H1 (cell line): ENCODE results near the gene DLG4. TPM values are rescaled to one million over a fixed set of nuclear protein-coding genes. Genes with fewer than 3 reads are reported as not detected.

Experiments used
- BRCA1 ChIP-seq: IDR thresholded peaks from 2 replicates; pipeline ENCODE4 v1.6.1; 2012; ENCODE audit warnings: low read depth, low read length, improper control_type of control experiment
- CREB1 ChIP-seq: IDR thresholded peaks from 2 replicates; pipeline ENCODE4 v1.6.1; 2012; ENCODE audit warnings: inconsistent platforms
- CTBP2 ChIP-seq: IDR thresholded peaks from 2 replicates; pipeline ENCODE4 v1.7.0; 2011; ENCODE audit warnings: borderline replicate concordance, mild to moderate bottlenecking, moderate library complexity, mixed read lengths, low read length; ENCODE audit not compliant: insufficient read depth, insufficient read length
- JUND ChIP-seq: IDR thresholded peaks from 2 replicates; pipeline ENCODE4 v1.6.1; 2011; ENCODE audit warnings: mild to moderate bottlenecking, improper control_type of control experiment, low read length
- MAFK ChIP-seq: IDR thresholded peaks from 2 replicates; pipeline ENCODE4 v1.6.1; 2012; ENCODE audit warnings: low read depth, mild to moderate bottlenecking, improper control_type of control experiment, low read length
- POU5F1 ChIP-seq: IDR thresholded peaks from 2 replicates; pipeline ENCODE4 v1.6.1; 2011; ENCODE audit warnings: low read depth, mild to moderate bottlenecking, low read length, moderate library complexity
- RXRA ChIP-seq: IDR thresholded peaks from 2 replicates; pipeline ENCODE4 v1.6.1; 2011; ENCODE audit warnings: low read depth, mild to moderate bottlenecking, low read length, moderate library complexity; ENCODE audit not compliant: insufficient read depth
- SRF ChIP-seq: IDR thresholded peaks from 2 replicates; pipeline ENCODE4 v1.6.1; 2011; ENCODE audit warnings: mild to moderate bottlenecking, low read depth, low read length, moderate library complexity
- polyA plus RNA-seq, 7 experiments: library from polyadenylated mRNA; depleted of rRNA in 3 of 7; stranded (reverse) in 5 of 7; unstranded in 2 of 7; fragments of >200 nt in 5 of 7; fragments of 200-250 nt in 2 of 7; gene quantifications; 1 replicate in 5 of 7; 2 replicates in 1 of 7; 4 replicates in 1 of 7; pipeline versions ENCODE4 v1.2.1 to v1.2.3, GENCODE V29; 2011 to 2013; ENCODE audit warnings: missing spikeins in 2 of 7, mixed read lengths in 2 of 7
- total RNA-seq: library from RNA; stranded (reverse); fragmentation: NEBNext Ultra II Directional; extraction: Animal tissue kit (Norgen Biotek cat#: 25700); gene quantifications from 2 replicates; pipeline ENCODE4 v1.2.1, GENCODE V29; 2021
- TF ChIP-seq, protein P1 (sequence below): IDR thresholded peaks from 2 replicates; pipeline ENCODE4 v1.6.1; 2011; ENCODE audit warnings: low read depth, mild to moderate bottlenecking, low read length; ENCODE audit not compliant: insufficient read depth

DLG4 gene
- total and polyA plus RNA-seq, 2 of the 8 experiments (the other 6 are each of a cell fraction or from before 2014, with no cell fraction given), result 18.9 to 45.9 TPM

- TF ChIP-seq, protein P1, sequence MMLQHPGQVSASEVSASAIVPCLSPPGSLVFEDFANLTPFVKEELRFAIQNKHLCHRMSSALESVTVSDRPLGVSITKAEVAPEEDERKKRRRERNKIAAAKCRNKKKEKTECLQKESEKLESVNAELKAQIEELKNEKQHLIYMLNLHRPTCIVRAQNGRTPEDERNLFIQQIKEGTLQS, result no peak
- no peak for TF ChIP-seq CTBP2
- no peak for TF ChIP-seq CREB1
- no peak for TF ChIP-seq JUND
- no peak for TF ChIP-seq BRCA1
- no peak for TF ChIP-seq MAFK
- TF ChIP-seq POU5F1, result no peak
- TF ChIP-seq RXRA, result no peak
- TF ChIP-seq SRF, result no peak
These were observed 6.2 kb upstream of the DLG4 start (continued) for GRCh38 chr17:7225711-7226331.
